Naive thymus-derived CD4-positive, alpha-beta T cell (primary cell): ENCODE data around the gene STIP1. TPM values are rescaled to one million over a fixed set of nuclear protein-coding genes. Genes with fewer than 3 reads are reported as not detected.
A peak's percentile ranks its signal among the peaks of the same experiment; 100 is the strongest.

Source experiments
- ATAC-seq: fragments of 150-1000 bp; cut with Tn5 transposase; 2 replicates; pipeline ENCODE4 v1.10.0; 2021; ENCODE audit warnings: mild to moderate bottlenecking, moderate library complexity
- CTCF ChIA-PET: fragments of 350-600 bp; sonication (Branson Sonifier 250); formaldehyde crosslinking; loops from one replicate; lab custom pipeline; 2021; ENCODE audit warnings: antibody characterized with exemption; lab: Charles Lee
- POLR2A ChIA-PET: fragments of 350-600 bp; sonication (Branson Sonifier 250); formaldehyde crosslinking; loops from one replicate; lab custom pipeline; 2021; ENCODE audit warnings: antibody characterized with exemption, inconsistent platforms; lab: Charles Lee
- DNase-seq, 9 donors: peaks; one replicate each; pipeline versions ENCODE4 v3.0.0 to v3.0.0-alpha.2; 2020 to 2022; ENCODE audit warnings: mixed read lengths in 1 of 9
- H3K27ac ChIP-seq: one replicate; pipeline ENCODE4 v1.7.0; 2013; ENCODE audit warnings: mild to moderate bottlenecking, low read depth, low read length, moderate library complexity
- H3K27me3 ChIP-seq, 2 donors: one replicate each; pipeline ENCODE4 v1.7.0; 2013; ENCODE audit warnings: low read length in 2 of 2, mild to moderate bottlenecking in 2 of 2, moderate library complexity in 2 of 2; ENCODE audit not compliant: control insufficient read depth in 2 of 2, insufficient read depth in 2 of 2
- H3K36me3 ChIP-seq, 3 experiments: 1 replicate in 2 of 3; 2 replicates in 1 of 3; pipeline ENCODE4 v1.7.0; 2013; ENCODE audit warnings: low read length in 3 of 3, mild to moderate bottlenecking in 3 of 3, moderate library complexity in 1 of 3; ENCODE audit not compliant: insufficient read depth in 3 of 3, control insufficient read depth in 2 of 3
- H3K4me1 ChIP-seq, 2 donors: one replicate each; pipeline ENCODE4 v1.7.0; 2013; ENCODE audit warnings: low read length in 2 of 2, mild to moderate bottlenecking in 2 of 2, moderate library complexity in 1 of 2; ENCODE audit not compliant: control insufficient read depth in 2 of 2, insufficient read depth in 2 of 2
- H3K4me3 ChIP-seq: 2 replicates; pipeline ENCODE4 v1.7.0; 2013; ENCODE audit warnings: mild to moderate bottlenecking, low read length
- H3K9me3 ChIP-seq, 3 experiments: 1 replicate in 2 of 3; 2 replicates in 1 of 3; pipeline ENCODE4 v1.7.0; 2013; ENCODE audit warnings: low read length in 3 of 3; ENCODE audit not compliant: control insufficient read depth in 2 of 3
- H3K27ac Mint-ChIP-seq, 9 donors: one replicate each; pipeline ENCODE4 v1.8.0; 2020 to 2022; ENCODE audit warnings: mixed read lengths in 9 of 9, mild to moderate bottlenecking in 8 of 9, moderate library complexity in 5 of 9, inconsistent platforms in 2 of 9
- H3K27me3 Mint-ChIP-seq, 5 donors: one replicate each; pipeline ENCODE4 v1.8.0; 2021 to 2022; ENCODE audit warnings: mixed read lengths in 5 of 5, mild to moderate bottlenecking in 1 of 5
- H3K36me3 Mint-ChIP-seq, 5 donors: one replicate each; pipeline ENCODE4 v1.8.0; 2020 to 2022; ENCODE audit warnings: mixed read lengths in 5 of 5, mild to moderate bottlenecking in 3 of 5, inconsistent platforms in 1 of 5
- H3K4me1 Mint-ChIP-seq, 7 donors: one replicate each; pipeline ENCODE4 v1.8.0; 2020 to 2022; ENCODE audit warnings: mixed read lengths in 7 of 7, mild to moderate bottlenecking in 3 of 7, inconsistent platforms in 1 of 7
- H3K4me3 Mint-ChIP-seq, 10 donors: one replicate each; pipeline ENCODE4 v1.8.0; 2020 to 2022; ENCODE audit warnings: mild to moderate bottlenecking in 10 of 10, mixed read lengths in 10 of 10, moderate library complexity in 6 of 10, inconsistent platforms in 2 of 10
- H3K9me3 Mint-ChIP-seq, 11 donors: one replicate each; pipeline ENCODE4 v1.8.0; 2020 to 2022; ENCODE audit warnings: mixed read lengths in 11 of 11, mild to moderate bottlenecking in 4 of 11, inconsistent platforms in 1 of 11, moderate library complexity in 1 of 11
- intact Hi-C, 2 donors: fragments of 100-400 bp; cut with micrococcal nuclease; formaldehyde crosslinking; loops; one replicate each; pipeline ENCODE4 v1.15.1; 2023
- polyA plus RNA-seq, 2 donors: library from polyadenylated mRNA; unstranded; fragments of 300-500 nt; fragmentation: Illumina TruSeq; gene quantifications; one replicate each; pipeline ENCODE4 v1.2.3, GENCODE V29; 2021
- total RNA-seq, 6 experiments: library from RNA in 5 of 6; stranded (reverse) in 5 of 6; gene quantifications; 1 replicate in 5 of 6; 2 replicates in 1 of 6; pipeline ENCODE4 v1.2.3 and lab custom pipeline; 2021 to 2026

STIP1 gene
- total and polyA plus RNA-seq, 7 experiments from 2014 or later: 45.1 to 243 (median 88.8) TPM

GRCh38 chr11:64225608-64226506, 39.9 kb downstream of the STIP1 start, which contains the start of the genes NUDT22 and TRPT1:
Gene NUDT22 (plus strand): TSS chr11:64226274. CDS start chr11:64226653, 379 bp downstream.
Gene TRPT1 (minus strand): TSS chr11:64226186. CDS start chr11:64225860, 326 bp downstream.
- peaks cover 15 to 46% (median 34%) of the 10 kb centered on the region in 7 donors for H3K4me1 Mint-ChIP-seq

GRCh38 chr11:64226507-64227051, 40.6 kb downstream of the STIP1 start:
- no peaks in the 10 kb centered on the region for H3K36me3 Mint-ChIP-seq
- H3K9me3 Mint-ChIP-seq: no peaks in the 10 kb centered on the region
- Histone ChIP-seq H3K9me3 (no peaks in the 10 kb centered on the region), H3K36me3 (peaks cover 0 to 18% (median 3%) of the 10 kb centered on the region in 3 experiments), H3K27me3 (no peaks in the 10 kb centered on the region), H3K4me1 (peaks cover 30 to 37% of the 10 kb centered on the region in 2 donors), H3K27ac (peak overlapping the region; percentile 89), H3K4me3 (peak overlapping the region; percentile 60)
- no peaks in the 10 kb centered on the region for H3K27me3 Mint-ChIP-seq
- POLR2A ChIA-PET: interaction anchor here (0.5 to 14.3 kb wide), 23 partner anchors 9 to 550 kb away, joined by 3 to 220 read pairs (median 6); partner anchors contain the start of genes CCDC88B, FERMT3, FKBP2 and PLCB3
- ATAC-seq (peak; percentile 32), DNase-seq (peak in 7 of 9 donors; percentile 38 to 66 (median 44))
- intact Hi-C loops: loop anchor here (1.0 to 2.0 kb wide), 12 partner anchors 8 to 79 kb away; partner anchors contain the start of genes FKBP2 (in 2 of the 2), ESRRA (in 1 of the 2), GPR137 (in 1 of the 2) and MACROD1 (in 1 of the 2)
- peaks cover 15 to 51% (median 38%) of the 10 kb centered on the region in 7 donors for H3K4me1 Mint-ChIP-seq
- CTCF ChIA-PET: interaction anchor here (0.6 to 5.5 kb wide), 7 partner anchors 14 to 91 kb away, joined by 3 to 66 read pairs (median 3); partner anchors contain the start of genes FERMT3, FKBP2, PRDX5 and TRMT112
- peak overlapping the region; percentile 87 to 96 (median 92) for H3K4me3 Mint-ChIP-seq
- peak overlapping the region; percentile 76 to 92 (median 86) for H3K27ac Mint-ChIP-seq

More at GRCh38 chr11:64225608-64226506, 39.9 kb downstream of the STIP1 start, which contains the start of the genes NUDT22 and TRPT1:
- Histone ChIP-seq H3K36me3 (peaks cover 0 to 24% (median 5%) of the 10 kb centered on the region in 3 experiments), H3K27ac (peak within 1 kb of the TSS; percentile 89), H3K4me3 (peak within 1 kb of the TSS; percentile 60), H3K27me3 (no peaks in the 10 kb centered on the region), H3K4me1 (peaks cover 28 to 34% of the 10 kb centered on the region in 2 donors), H3K9me3 (no peaks in the 10 kb centered on the region)
- H3K27ac Mint-ChIP-seq: peak within 1 kb of the TSS; percentile 76 to 97 (median 90)
- ChIA-PET POLR2A (interaction anchor here (0.5 to 14.3 kb wide), 19 partner anchors 8 to 569 kb away, joined by 3 to 220 read pairs (median 6); partner anchors contain the start of genes CCDC88B, FERMT3, FKBP2 and PLCB3), CTCF (interaction anchor here (0.6 to 5.5 kb wide), 7 partner anchors 13 to 92 kb away, joined by 3 to 66 read pairs (median 3); partner anchors contain the start of genes FERMT3, FKBP2, PRDX5 and TRMT112)
- ATAC-seq (peak; percentile 82), DNase-seq (peak; percentile 81 to 97 (median 86))
- peaks cover 0 to 2% (median 0%) of the 10 kb centered on the region in 5 donors for H3K36me3 Mint-ChIP-seq
- H3K27me3 Mint-ChIP-seq: no peaks in the 10 kb centered on the region
- H3K4me3 Mint-ChIP-seq: peak within 1 kb of the TSS; percentile 87 to 96 (median 92)
- no peaks in the 10 kb centered on the region for H3K9me3 Mint-ChIP-seq
- intact Hi-C loops: loop anchor here (1.0 to 2.0 kb wide), 12 partner anchors 8 to 79 kb away; partner anchors contain the start of genes FKBP2 (in 2 of the 2), ESRRA (in 1 of the 2), GPR137 (in 1 of the 2) and MACROD1 (in 1 of the 2)

DNA sequence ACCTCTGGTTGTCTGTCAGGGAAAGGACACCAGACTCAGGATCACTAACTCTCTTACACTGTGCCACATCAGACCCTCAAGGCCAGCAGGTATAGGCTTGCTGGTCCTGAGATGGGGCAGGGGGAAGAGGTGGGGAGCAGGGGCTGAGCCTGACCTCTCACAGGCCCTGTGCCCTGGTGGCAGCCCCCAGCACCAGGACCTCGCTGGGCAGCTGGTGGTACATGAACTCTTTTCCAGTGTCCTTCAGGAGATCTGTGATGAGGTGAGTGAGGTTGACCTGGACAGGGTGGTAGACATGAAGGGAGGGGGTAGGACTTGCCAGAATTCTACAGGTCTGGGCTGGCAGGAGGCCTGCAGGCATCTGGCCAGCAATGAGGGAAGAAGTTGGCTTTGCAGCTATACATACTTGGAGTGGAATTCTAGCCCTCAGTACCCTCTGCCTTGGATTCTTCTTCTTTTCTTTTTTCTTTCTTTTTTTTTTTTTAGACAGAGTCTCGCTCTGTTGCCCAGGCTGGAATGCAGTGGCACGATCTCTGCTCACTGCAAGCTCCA, 41.5 kb downstream of the STIP1 start:
- Histone ChIP-seq H3K9me3 (no peaks in the 10 kb centered on the region), H3K36me3 (peaks cover 0 to 16% (median 3%) of the 10 kb centered on the region in 3 experiments), H3K4me1 (peaks cover 30 to 37% of the 10 kb centered on the region in 2 donors), H3K4me3 (peak overlapping the region; percentile 60), H3K27ac (peak overlapping the region; percentile 89), H3K27me3 (no peaks in the 10 kb centered on the region)
- intact Hi-C loops: loop anchor here (2.0 kb wide), 2 partner anchors 41 to 61 kb away; partner anchors contain the start of genes MACROD1 (in 1 of the 2) and STIP1 (in 1 of the 2)
- Mint-ChIP-seq H3K27me3 (no peaks in the 10 kb centered on the region), H3K27ac (peak overlapping the region; percentile 76 to 92 (median 86)), H3K4me3 (peak overlapping the region; percentile 87 to 96 (median 92)), H3K4me1 (peaks cover 17 to 60% (median 43%) of the 10 kb centered on the region in 7 donors), H3K36me3 (no peaks in the 10 kb centered on the region), H3K9me3 (no peaks in the 10 kb centered on the region)
- ChIA-PET POLR2A (interaction anchor here (0.6 to 14.3 kb wide), 14 partner anchors 11 to 524 kb away, joined by 3 to 220 read pairs (median 7); partner anchors contain the start of genes FERMT3, FKBP2, PLCB3 and PPP1R14B), CTCF (interaction anchor here (0.6 to 5.5 kb wide), 5 partner anchors 15 to 94 kb away, joined by 3 to 66 read pairs (median 5); partner anchors contain the start of genes FERMT3, PRDX5 and TRMT112)
- DNase-seq (no peak), ATAC-seq (no peak)

GRCh38 chr11:64229090-64229743, 43.2 kb downstream of the STIP1 start:
- H3K4me1 Mint-ChIP-seq: peaks cover 23 to 75% (median 57%) of the 10 kb centered on the region in 7 donors
- DNase-seq (no peak), ATAC-seq (no peak)

GRCh38 chr11:64229744-64230170, 43.8 kb downstream of the STIP1 start:
- Mint-ChIP-seq H3K36me3 (no peaks in the 10 kb centered on the region), H3K4me1 (peaks cover 23 to 71% (median 57%) of the 10 kb centered on the region in 7 donors), H3K27ac (peak overlapping the region; percentile 85 to 96 (median 92)), H3K9me3 (no peaks in the 10 kb centered on the region), H3K4me3 (peak overlapping the region; percentile 88 to 96 (median 90)), H3K27me3 (no peaks in the 10 kb centered on the region)
- H3K9me3 ChIP-seq: no peaks in the 10 kb centered on the region
- H3K36me3 ChIP-seq: no peaks in the 10 kb centered on the region
- H3K27me3 ChIP-seq: no peaks in the 10 kb centered on the region
- H3K4me1 ChIP-seq: peaks cover 30 to 43% of the 10 kb centered on the region in 2 donors
- peak overlapping the region; percentile 83 for H3K27ac ChIP-seq
- H3K4me3 ChIP-seq: peak overlapping the region; percentile 79
- no peak for ATAC-seq
- DNase-seq: no peak
- POLR2A ChIA-PET: interaction anchor here (0.6 to 8.3 kb wide), 8 partner anchors 10 to 53 kb away, joined by 3 to 94 read pairs (median 4); partner anchors contain the start of genes FERMT3, FKBP2 and STIP1
- CTCF ChIA-PET: interaction anchor here (0.7 to 0.8 kb wide), 2 partner anchors 42 to 75 kb away, joined by 3 to 6 read pairs; partner anchors contain the start of gene ESRRA
- intact Hi-C loops: loop anchor here (1.0 kb wide), 8 partner anchors 12 to 76 kb away; partner anchors contain the start of genes FKBP2 (in 2 of the 2), ESRRA (in 1 of the 2) and GPR137 (in 1 of the 2)

More at GRCh38 chr11:64229090-64229743, 43.2 kb downstream of the STIP1 start:
- H3K9me3 ChIP-seq: no peaks in the 10 kb centered on the region
- peak overlapping the region; percentile 79 for H3K4me3 ChIP-seq
- Mint-ChIP-seq H3K27ac (peak overlapping the region; percentile 46 to 96 (median 92)), H3K4me3 (peak overlapping the region; percentile 88 to 96 (median 90)), H3K9me3 (no peaks in the 10 kb centered on the region), H3K36me3 (no peaks in the 10 kb centered on the region), H3K27me3 (no peaks in the 10 kb centered on the region)
- POLR2A ChIA-PET: interaction anchor here (0.6 to 8.3 kb wide), 8 partner anchors 12 to 75 kb away, joined by 3 to 94 read pairs (median 4); partner anchors contain the start of genes FERMT3, FKBP2 and STIP1
- peak overlapping the region; percentile 83 for H3K27ac ChIP-seq
- H3K36me3 ChIP-seq: peaks cover 0 to under 1% (median 0%) of the 10 kb centered on the region in 3 experiments
- no peaks in the 10 kb centered on the region for H3K27me3 ChIP-seq
- intact Hi-C loops: no loop called here
- H3K4me1 ChIP-seq: peaks cover 30 to 45% of the 10 kb centered on the region in 2 donors
- CTCF ChIA-PET: no interaction called here
